Ramos (cell line): Measurements from ENCODE around the gene SEMA6B.

ENCODE experiments used
- in situ Hi-C: fragments of 300-500 bp; cut with MboI; formaldehyde crosslinking; loops from one replicate; pipeline ENCODE4 v1.14.3; 2022; ENCODE audit warnings: low sequenced_read_pairs; ENCODE audit not compliant: unreplicated experiment

Gene SEMA6B

GRCh38 chr19:4515732-4516131 lies 43.8 kb downstream of the SEMA6B start:
- in situ Hi-C loops = no loop called here

GRCh38 chr19:4513248-4513647 lies 46.2 kb downstream of the SEMA6B start:
- in situ Hi-C loops = no loop called here

DNA sequence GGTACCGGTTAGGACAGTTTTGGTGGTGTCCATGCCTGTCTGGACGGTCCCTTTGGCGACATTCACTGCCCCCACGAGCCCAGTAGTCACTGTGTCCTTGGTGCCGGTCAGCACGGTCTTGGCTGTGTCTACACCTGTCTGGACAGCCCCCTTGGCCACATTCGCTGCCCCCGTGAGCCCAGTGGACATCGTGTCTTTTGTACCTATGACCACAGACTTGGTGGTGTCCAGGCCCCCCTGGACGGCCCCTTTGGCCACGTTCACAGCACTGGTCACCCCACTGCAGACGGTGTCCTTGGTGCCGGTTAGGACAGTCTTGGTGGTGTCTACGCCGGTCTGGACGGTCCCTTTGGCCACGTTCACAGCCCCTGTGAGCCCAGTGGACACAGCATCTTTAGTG lies 47.4 kb downstream of the SEMA6B start:
- in situ Hi-C loops = no loop called here

- in situ Hi-C loops = no loop called here
Measured at GRCh38 chr19:4511300-4512054, 48.0 kb downstream of the SEMA6B start.

DNA sequence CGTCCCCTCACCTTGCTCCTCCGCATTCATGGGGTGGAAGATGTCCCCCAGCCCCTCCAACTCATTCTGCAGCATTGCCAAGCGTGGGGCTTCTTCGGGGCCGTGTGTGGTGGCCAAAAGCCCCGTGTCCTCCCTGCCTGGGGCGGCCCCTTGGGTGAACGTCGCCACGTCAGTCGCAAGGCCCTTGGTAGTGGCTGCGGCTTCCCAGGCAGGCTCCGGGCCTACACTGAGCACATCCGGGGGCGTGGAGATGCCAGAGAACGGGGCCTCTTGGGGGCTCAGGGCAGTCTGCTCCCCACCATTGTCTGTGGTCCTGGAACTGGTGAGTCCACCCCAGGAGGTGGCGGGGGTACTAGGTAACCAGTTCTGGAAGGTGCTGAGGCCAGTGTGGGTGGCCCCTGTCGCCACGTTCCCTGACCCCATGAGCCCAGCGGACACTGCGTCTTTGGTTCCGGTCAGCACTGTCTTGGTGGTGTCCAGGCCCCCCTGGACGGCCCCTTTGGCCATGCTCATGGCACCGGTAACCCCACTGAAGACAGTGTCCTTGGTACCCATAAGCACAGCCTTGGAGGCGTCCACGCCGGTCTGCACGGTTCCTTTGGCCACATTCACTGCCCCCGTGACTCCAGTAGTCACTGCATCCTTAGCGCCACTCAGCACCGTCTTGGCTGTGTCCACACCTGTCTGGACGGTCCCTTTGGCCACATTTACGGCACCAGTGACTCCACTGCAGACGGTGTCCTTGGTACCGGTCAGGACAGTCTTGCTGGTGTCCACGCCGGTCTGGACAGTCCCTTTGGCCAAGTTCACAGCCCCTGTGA lies 48.8 kb downstream of the SEMA6B start:
- in situ Hi-C loops = no loop called here

DNA sequence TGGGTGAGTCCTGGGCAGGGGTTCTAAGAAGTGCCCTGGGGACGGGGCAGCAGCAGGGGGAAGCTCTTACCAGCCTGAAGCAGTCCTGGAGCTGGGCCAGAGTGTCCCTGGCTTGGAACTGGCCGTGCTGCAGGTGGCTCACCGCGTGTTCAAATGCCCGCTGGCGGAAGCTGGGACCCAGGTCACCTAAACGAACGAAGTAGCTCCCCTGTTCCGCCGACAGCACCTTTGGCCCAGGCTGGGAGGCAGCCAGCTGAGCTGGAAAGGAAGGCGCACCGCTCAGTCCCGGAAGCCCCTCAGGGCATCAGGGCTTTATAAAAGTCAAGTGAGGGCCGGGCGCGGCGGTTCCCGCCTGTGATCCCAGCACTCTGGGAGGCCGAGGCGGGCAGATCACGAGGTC lies 50.8 kb downstream of the SEMA6B start:
- in situ Hi-C loops = no loop called here

- in situ Hi-C loops = no loop called here
Measured at GRCh38 chr19:4507804-4508203, 51.7 kb downstream of the SEMA6B start.

DNA sequence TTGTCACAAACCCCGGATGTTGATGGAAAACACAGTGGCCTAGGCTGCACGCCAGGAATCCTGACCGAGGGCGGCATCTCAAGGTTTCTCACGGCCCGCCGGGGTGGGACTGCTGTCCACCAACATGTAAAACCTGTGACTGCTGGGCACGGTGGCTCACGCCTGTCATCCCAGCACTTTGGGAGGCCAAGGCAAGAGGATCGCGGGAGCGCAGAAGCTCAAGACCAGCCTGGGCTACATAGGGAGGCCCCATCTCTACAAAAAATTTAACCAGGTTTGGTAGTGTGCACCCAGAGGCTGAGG lies 52.4 kb downstream of the SEMA6B start:
- in situ Hi-C loops = no loop called here

DNA sequence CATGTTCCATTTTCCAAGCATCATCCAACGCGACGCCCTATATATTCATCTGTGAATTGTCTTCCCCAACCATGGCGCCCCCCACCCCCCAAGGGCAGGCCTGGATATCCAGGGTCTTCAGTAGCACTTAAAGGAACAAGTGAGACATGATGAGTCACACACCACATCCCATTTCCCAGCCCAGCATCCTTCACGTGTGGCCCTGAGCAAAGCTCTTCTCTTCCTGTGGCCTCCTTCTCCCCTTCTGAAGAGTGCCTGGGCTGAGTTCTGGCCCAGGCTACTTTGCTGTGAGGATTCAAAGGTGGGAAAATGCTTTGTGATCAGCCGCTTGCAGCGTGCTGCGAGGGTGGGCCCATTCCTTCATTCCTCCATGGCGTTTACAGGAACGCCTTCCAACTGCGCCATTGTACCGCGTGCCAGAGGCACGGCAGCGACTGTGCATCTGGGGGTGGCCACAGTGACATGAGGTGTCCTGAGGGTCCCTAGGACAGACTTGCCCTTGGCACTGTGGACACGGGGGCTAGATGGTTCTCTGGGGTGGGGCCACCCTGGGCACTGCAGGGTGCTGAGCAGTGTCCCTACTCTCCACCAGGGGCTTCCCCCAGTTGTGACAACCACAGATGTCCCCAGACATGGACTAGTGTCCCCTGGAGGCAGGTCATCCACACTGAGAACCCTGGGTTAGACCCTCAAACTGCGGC lies 52.9 kb downstream of the SEMA6B start:
- in situ Hi-C loops = no loop called here

DNA sequence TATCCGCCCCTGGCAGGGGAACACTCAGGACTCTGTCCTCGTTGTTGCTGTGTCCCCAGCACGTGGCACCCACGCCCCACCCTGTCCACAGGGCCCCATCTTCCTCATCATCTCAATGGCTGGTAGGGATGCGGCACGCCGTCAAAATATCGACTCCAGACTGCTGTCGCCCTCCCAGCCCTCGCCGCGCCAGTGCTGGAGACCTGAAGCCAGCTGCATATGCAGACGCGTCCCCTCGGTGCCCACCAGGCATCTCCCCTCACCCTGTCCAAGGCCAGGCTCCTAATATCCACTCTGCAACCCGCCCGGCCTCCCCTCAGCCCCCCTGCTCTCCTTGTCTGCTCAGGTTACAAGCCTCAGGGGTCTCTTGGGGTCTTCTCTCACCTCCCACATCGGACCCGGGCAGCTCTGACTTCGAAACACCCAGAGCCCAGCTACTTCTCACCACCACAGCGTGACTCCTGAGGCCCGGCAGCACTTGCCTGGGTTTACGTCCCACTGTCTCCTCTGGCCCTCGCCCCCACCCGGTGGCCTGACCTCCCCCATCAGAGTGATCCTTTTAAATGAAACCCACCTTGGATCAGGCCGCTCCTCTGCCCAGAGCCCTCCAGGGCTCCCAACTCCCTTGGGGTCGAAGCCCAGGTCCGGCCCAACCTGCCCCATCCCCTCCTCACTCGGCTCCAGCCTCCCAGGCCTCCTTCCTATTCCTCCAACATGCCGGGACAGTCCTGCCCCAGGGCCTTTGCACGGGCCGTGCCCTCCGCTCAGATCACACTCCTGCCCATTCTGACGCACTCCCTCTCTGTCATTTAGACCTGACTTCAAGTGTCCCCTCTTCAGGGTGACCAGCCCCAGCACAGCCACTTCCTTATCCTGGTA lies 53.7 kb downstream of the SEMA6B start:
- in situ Hi-C loops = no loop called here

DNA sequence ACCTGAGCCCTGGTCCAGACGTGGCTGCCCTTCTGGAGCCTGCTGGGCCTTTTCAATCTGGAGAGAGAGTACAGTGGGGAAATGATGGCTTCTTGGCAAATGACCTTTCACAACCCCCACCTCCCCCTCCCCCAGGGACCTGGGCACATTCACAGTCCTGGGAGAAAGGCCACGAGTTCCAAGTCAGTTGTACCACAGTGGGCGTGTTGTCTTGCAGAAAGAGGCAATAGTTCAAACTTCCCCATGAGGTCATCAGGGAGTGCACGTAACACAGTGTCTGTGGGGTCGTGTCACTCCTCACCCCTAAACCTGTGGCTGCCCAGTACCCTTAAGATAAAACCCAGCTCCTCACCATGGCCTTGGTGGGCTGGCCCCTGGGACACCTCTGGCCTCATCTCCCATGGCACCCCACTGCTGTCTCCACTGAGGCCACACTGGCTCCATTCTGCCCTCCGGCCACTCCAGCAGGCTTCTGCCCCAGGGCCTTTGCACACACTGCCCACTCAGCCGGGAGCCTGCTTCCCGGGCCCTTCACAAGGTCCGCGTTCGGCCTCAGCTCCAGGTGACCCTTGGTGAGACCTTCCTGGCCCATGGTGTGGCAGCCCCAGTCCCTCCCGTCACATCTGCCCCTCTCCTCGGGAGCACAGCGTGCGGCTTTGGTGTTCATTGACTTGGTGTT lies 54.5 kb downstream of the SEMA6B start:
- in situ Hi-C loops = no loop called here

DNA sequence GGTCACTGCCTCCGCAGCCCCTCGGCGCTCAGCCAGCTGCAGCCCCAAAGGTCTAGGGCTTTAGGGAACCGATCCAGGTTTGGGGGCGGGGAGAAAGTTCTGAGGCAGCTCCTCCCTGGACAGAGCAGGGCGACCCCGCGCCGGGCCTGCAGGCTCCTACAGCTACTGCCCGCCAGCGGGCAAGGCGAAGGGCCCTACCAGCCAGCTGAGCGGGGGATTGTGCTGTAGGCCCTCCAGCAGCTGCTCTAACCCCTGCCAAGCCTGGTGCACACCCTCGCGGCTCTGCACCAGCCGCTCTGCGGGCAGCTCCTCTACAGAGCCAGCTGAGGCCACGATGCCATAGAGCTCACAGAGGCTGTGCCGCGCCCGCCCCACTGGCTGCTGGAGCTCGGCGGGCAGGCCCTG lies 55.2 kb downstream of the SEMA6B start:
- in situ Hi-C loops = no loop called here

GRCh38 chr19:4503825-4504170 lies 55.7 kb downstream of the SEMA6B start:
- in situ Hi-C loops = no loop called here

GRCh38 chr19:4503132-4503824 lies 56.2 kb downstream of the SEMA6B start:
- in situ Hi-C loops = no loop called here

DNA sequence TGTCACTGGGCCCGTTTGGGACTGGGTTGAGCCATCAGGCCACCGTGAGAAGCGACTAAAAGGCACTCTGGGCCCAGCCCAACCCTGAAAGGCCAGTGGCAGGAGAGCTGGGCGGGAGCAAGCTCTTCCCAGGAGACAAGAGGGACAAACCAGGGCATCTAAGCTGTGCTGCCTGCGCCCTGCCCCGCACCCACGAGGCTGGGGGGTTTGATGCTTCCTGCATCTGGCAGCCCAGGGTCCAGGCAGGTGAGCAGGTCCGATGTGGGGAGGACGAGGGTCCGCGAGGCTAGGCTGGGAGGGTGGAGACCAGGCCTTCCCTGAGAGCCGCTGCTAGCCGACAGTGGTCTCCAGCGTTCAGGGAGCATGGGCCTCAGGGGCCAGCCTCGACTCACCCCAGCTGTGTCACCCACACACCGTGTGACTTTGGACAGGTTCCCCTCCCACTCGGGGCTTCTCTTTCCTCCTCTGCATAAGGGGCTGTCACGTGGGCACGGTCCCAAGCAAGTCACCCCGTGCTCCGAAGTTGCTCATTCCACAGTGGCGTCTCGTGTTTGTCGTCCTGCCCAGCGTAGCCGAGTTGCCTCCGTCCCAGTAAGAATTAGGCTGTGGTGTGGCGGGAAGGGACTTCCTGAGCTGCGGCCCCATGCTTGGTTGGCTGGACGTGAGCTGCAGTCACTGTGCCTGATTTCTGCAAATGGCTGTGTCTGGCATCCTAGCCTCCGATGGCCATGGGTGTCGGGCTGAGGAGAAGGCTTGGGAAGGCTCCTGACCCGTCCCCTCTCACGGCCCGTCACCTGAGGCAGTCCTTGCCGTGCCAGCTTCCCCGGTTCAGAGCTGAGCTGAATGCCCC lies 57.0 kb downstream of the SEMA6B start:
- in situ Hi-C loops = no loop called here

DNA sequence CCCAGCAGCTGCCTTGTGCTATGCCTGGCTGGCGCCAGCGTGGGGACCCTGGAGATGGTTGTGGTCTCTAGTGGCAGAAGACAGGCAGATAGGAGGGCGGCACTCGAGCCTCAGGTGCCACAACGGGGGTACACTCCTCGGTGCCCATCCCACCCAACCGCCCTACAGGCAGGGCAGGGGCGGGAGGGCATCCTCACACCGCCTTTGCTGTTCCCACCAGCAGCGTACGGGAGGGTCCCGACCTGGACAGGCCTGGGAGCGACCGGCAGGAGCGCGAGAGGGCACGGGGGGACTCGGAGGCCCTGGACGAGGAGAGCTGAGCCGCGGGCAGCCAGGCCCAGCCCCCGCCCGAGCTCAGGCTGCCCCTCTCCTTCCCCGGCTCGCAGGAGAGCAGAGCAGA lies 57.8 kb downstream of the SEMA6B start:
- in situ Hi-C loops = no loop called here

- in situ Hi-C loops = no loop called here
Measured at GRCh38 chr19:4500841-4501591, 58.5 kb downstream of the SEMA6B start.

GRCh38 chr19:4499855-4500254 lies 59.6 kb downstream of the SEMA6B start:
- in situ Hi-C loops = no loop called here
